ENCODE results near the gene TSC22D1.

GRCh38 chr13:44394658-44395057, 181.5 kb downstream of the TSC22D1 start:
- no peak for TF ChIP-seq CTCF (optimal IDR thresholded peaks at IDR 0.05 in 1 of 3, IDR thresholded peaks at IDR 0.05 in 1 of 3, conservative IDR thresholded peaks at IDR 0.05 in 1 of 3; ENCODE audit: extremely low read depth in 1 of 3, insufficient read depth in 2 of 3, low read length in 3 of 3)
- TF ChIP-seq EZH2 (IDR thresholded peaks at IDR 0.05; ENCODE audit: low read length), result no peak

Measured in keratinocyte (primary cell).